Measurements from ENCODE around the gene CAB39L.

CAB39L gene

GRCh38 chr13:49371943-49372613 is 71.8 kb downstream of the CAB39L start:
- no peaks in the 10 kb centered on the region for H3K4me1 ChIP-seq (ENCODE audit: insufficient read depth, low read length, poor library complexity, severe bottlenecking)

DNA sequence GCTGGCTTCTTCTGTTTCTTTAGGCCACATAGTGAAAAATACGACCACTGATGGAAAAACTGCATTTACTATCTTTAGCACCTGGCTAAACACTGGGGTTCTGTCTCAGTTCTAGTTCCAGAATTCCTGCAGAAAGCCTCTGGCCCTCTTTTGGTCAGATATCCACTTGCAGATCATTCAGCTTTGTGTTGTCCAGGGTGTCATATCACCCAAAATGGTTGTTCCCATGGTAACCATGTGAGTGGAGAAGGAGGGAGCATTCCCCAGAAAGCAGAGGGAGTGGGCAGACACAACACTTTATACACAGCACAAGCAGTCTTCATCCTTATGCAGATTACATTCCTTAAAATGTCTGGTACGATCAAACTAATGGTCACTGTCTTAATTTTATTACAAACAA is 73.5 kb downstream of the CAB39L start:
- Histone ChIP-seq H3K9me2 (replicated peaks; ENCODE audit: low read depth, low read length) (no peaks in the 10 kb centered on the region), H3K4me1 (ENCODE audit: insufficient read depth, low read length, poor library complexity, severe bottlenecking) (no peaks in the 10 kb centered on the region), H3K36me3 (ENCODE audit: insufficient read depth, low read length) (no peaks in the 10 kb centered on the region), H3K27me3 (ENCODE audit: insufficient read depth, low read length, poor library complexity, severe bottlenecking) (peaks cover 60% of the 10 kb centered on the region), H4K20me1 (ENCODE audit: insufficient read depth, low read length, poor library complexity, severe bottlenecking) (no peaks in the 10 kb centered on the region), H3K9ac (ENCODE audit: low read depth, low read length, poor library complexity, severe bottlenecking) (no peak overlapping the region), H3K4me2 (ENCODE audit: low read depth, low read length, poor library complexity, severe bottlenecking) (no peak overlapping the region), H3F3A (ENCODE audit: low read depth) (no peaks in the 10 kb centered on the region), H3K79me2 (ENCODE audit: insufficient read depth, low read length) (no peaks in the 10 kb centered on the region), H3K4me3 (ENCODE audit: low read length, poor library complexity, severe bottlenecking) (no peak overlapping the region), H3K9me3 (ENCODE audit: insufficient read depth, low read depth, low read length) (no peaks in the 10 kb centered on the region), H2AFZ (ENCODE audit: low read length) (no peak overlapping the region)
- no peak for TF ChIP-seq EZH2phosphoT487 (IDR thresholded peaks at IDR 0.05; ENCODE audit: borderline replicate concordance)
- TF ChIP-seq CTCF (conservative IDR thresholded peaks at IDR 0.05; ENCODE audit: low read length), result no peak

More at GRCh38 chr13:49371943-49372613, 71.8 kb downstream of the CAB39L start:
- Histone ChIP-seq H4K20me1 (ENCODE audit: insufficient read depth, low read length, poor library complexity, severe bottlenecking) (no peaks in the 10 kb centered on the region), H3K4me3 (ENCODE audit: low read length, poor library complexity, severe bottlenecking) (no peak overlapping the region), H3K27me3 (ENCODE audit: insufficient read depth, low read length, poor library complexity, severe bottlenecking) (peaks cover 66% of the 10 kb centered on the region), H3K79me2 (ENCODE audit: insufficient read depth, low read length) (no peaks in the 10 kb centered on the region), H3K9ac (ENCODE audit: low read depth, low read length, poor library complexity, severe bottlenecking) (no peak overlapping the region), H3F3A (ENCODE audit: low read depth) (no peaks in the 10 kb centered on the region), H3K36me3 (ENCODE audit: insufficient read depth, low read length) (no peaks in the 10 kb centered on the region), H2AFZ (ENCODE audit: low read length) (no peak overlapping the region), H3K9me2 (replicated peaks; ENCODE audit: low read depth, low read length) (no peaks in the 10 kb centered on the region), H3K4me2 (ENCODE audit: low read depth, low read length, poor library complexity, severe bottlenecking) (no peak overlapping the region), H3K9me3 (ENCODE audit: insufficient read depth, low read depth, low read length) (no peaks in the 10 kb centered on the region)
- TF ChIP-seq EZH2phosphoT487 (IDR thresholded peaks at IDR 0.05; ENCODE audit: borderline replicate concordance) (no peak), CTCF (conservative IDR thresholded peaks at IDR 0.05; ENCODE audit: low read length) (no peak)

- no peak overlapping the region for H2AFZ ChIP-seq (ENCODE audit: low read length)
- no peaks in the 10 kb centered on the region for H3K36me3 ChIP-seq (ENCODE audit: insufficient read depth, low read length)
- no peak overlapping the region for H3K4me2 ChIP-seq (ENCODE audit: low read depth, low read length, poor library complexity, severe bottlenecking)
- TF ChIP-seq EZH2phosphoT487 (IDR thresholded peaks at IDR 0.05; ENCODE audit: borderline replicate concordance) (no peak), CTCF (conservative IDR thresholded peaks at IDR 0.05; ENCODE audit: low read length) (no peak)
- H3K79me2 ChIP-seq (ENCODE audit: insufficient read depth, low read length), result no peaks in the 10 kb centered on the region
- H3K9me2 ChIP-seq (replicated peaks; ENCODE audit: low read depth, low read length), result no peaks in the 10 kb centered on the region
- no peaks in the 10 kb centered on the region for H3K9me3 ChIP-seq (ENCODE audit: insufficient read depth, low read depth, low read length)
- no peak overlapping the region for H3K4me3 ChIP-seq (ENCODE audit: low read length, poor library complexity, severe bottlenecking)
- no peaks in the 10 kb centered on the region for H3K4me1 ChIP-seq (ENCODE audit: insufficient read depth, low read length, poor library complexity, severe bottlenecking)
- H4K20me1 ChIP-seq (ENCODE audit: insufficient read depth, low read length, poor library complexity, severe bottlenecking), result no peaks in the 10 kb centered on the region
- peaks cover 59% of the 10 kb centered on the region for H3K27me3 ChIP-seq (ENCODE audit: insufficient read depth, low read length, poor library complexity, severe bottlenecking)
- H3F3A ChIP-seq (ENCODE audit: low read depth), result no peaks in the 10 kb centered on the region
- no peak overlapping the region for H3K9ac ChIP-seq (ENCODE audit: low read depth, low read length, poor library complexity, severe bottlenecking)
Measured at GRCh38 chr13:49369866-49370265, 74.0 kb downstream of the CAB39L start.
